ENCODE results near the gene IFITM5. TPM values are rescaled to one million over a fixed set of nuclear protein-coding genes. Genes with fewer than 3 reads are reported as not detected.

IFITM5 gene
- total RNA-seq, 1 donor from 2014 or later, result not detected

GRCh38 chr11:299951-300735 lies 817 bp upstream of the IFITM5 start:
- no peak overlapping the region for H3K4me3 Mint-ChIP-seq (ENCODE audit: unreplicated experiment)
- no peaks in the 10 kb centered on the region for H3K36me3 Mint-ChIP-seq (ENCODE audit: unreplicated experiment)
- H3K27me3 Mint-ChIP-seq (ENCODE audit: unreplicated experiment), result no peaks in the 10 kb centered on the region
- no peak overlapping the region for H3K27ac Mint-ChIP-seq (ENCODE audit: unreplicated experiment)
- TF ChIP-seq CTCF (IDR thresholded peaks at IDR 0.05), result no peak
- H3K9me3 Mint-ChIP-seq (ENCODE audit: unreplicated experiment), result no peaks in the 10 kb centered on the region
- no peak for DNase-seq (ENCODE audit: extremely low spot score, unreplicated experiment)
- H3K4me1 Mint-ChIP-seq (ENCODE audit: unreplicated experiment), result peaks cover 11% of the 10 kb centered on the region

- Mint-ChIP-seq H3K27ac (ENCODE audit: unreplicated experiment) (no peak overlapping the region), H3K4me1 (ENCODE audit: unreplicated experiment) (peaks cover 8% of the 10 kb centered on the region), H3K9me3 (ENCODE audit: unreplicated experiment) (no peaks in the 10 kb centered on the region), H3K27me3 (ENCODE audit: unreplicated experiment) (no peaks in the 10 kb centered on the region), H3K36me3 (ENCODE audit: unreplicated experiment) (peaks cover 1% of the 10 kb centered on the region), H3K4me3 (ENCODE audit: unreplicated experiment) (no peak overlapping the region)
- TF ChIP-seq CTCF (IDR thresholded peaks at IDR 0.05), result no peak
- DNase-seq (ENCODE audit: extremely low spot score, unreplicated experiment), result no peak
Observed at GRCh38 chr11:298406-299065, 790 bp downstream of the IFITM5 start.

- no peak for TF ChIP-seq CTCF (IDR thresholded peaks at IDR 0.05)
- no peak overlapping the region for H3K27ac Mint-ChIP-seq (ENCODE audit: unreplicated experiment)
- peaks cover 8% of the 10 kb centered on the region for H3K4me1 Mint-ChIP-seq (ENCODE audit: unreplicated experiment)
- no peak overlapping the region for H3K4me3 Mint-ChIP-seq (ENCODE audit: unreplicated experiment)
- H3K9me3 Mint-ChIP-seq (ENCODE audit: unreplicated experiment), result no peaks in the 10 kb centered on the region
- H3K27me3 Mint-ChIP-seq (ENCODE audit: unreplicated experiment), result no peaks in the 10 kb centered on the region
- peaks cover 1% of the 10 kb centered on the region for H3K36me3 Mint-ChIP-seq (ENCODE audit: unreplicated experiment)
- DNase-seq (ENCODE audit: extremely low spot score, unreplicated experiment), result no peak
Observed at GRCh38 chr11:297586-298405, 1.5 kb downstream of the IFITM5 start.

- TF ChIP-seq CTCF (IDR thresholded peaks at IDR 0.05), result no peak
- Mint-ChIP-seq H3K9me3 (ENCODE audit: unreplicated experiment) (no peaks in the 10 kb centered on the region), H3K27me3 (ENCODE audit: unreplicated experiment) (no peaks in the 10 kb centered on the region), H3K27ac (ENCODE audit: unreplicated experiment) (no peak overlapping the region), H3K4me3 (ENCODE audit: unreplicated experiment) (no peak overlapping the region), H3K4me1 (ENCODE audit: unreplicated experiment) (peaks cover 8% of the 10 kb centered on the region), H3K36me3 (ENCODE audit: unreplicated experiment) (peaks cover 1% of the 10 kb centered on the region)
- no peak for DNase-seq (ENCODE audit: extremely low spot score, unreplicated experiment)
Observed at GRCh38 chr11:297051-297585, 2.2 kb downstream of the IFITM5 start.

All from osteocyte (in vitro differentiated cells).